Dendritic cell treated with granulocyte-macrophage colony-stimulating factor and Interleukin-4, amounts not matched to agents 40 ng/mL and 50 ng/mL, for 4 days (primary cell): ENCODE measurements around the gene FDX2.

Experiments used
- H3K27ac Mint-ChIP-seq: one replicate; pipeline ENCODE4 v1.8.0; 2022; ENCODE audit warnings: mild to moderate bottlenecking, mixed read lengths
- H3K27me3 Mint-ChIP-seq: one replicate; pipeline ENCODE4 v1.8.0; 2022; ENCODE audit warnings: mild to moderate bottlenecking, mixed read lengths
- H3K36me3 Mint-ChIP-seq: one replicate; pipeline ENCODE4 v1.8.0; 2022; ENCODE audit warnings: low read depth, mixed read lengths
- H3K4me1 Mint-ChIP-seq: one replicate; pipeline ENCODE4 v1.8.0; 2022; ENCODE audit warnings: low read depth, mixed read lengths
- H3K4me3 Mint-ChIP-seq: one replicate; pipeline ENCODE4 v1.8.0; 2022; ENCODE audit warnings: mild to moderate bottlenecking, moderate library complexity, mixed read lengths
- H3K9me3 Mint-ChIP-seq: one replicate; pipeline ENCODE4 v1.8.0; 2022; ENCODE audit warnings: mixed read lengths
- intact Hi-C: fragments of 100-400 bp; cut with micrococcal nuclease; formaldehyde crosslinking; loops from one replicate; pipeline ENCODE4 v1.15.0; 2022

FDX2 gene

GRCh38 chr19:10271543-10272086, 44.2 kb downstream of the FDX2 start:
- intact Hi-C loops = no loop called here
- Mint-ChIP-seq H3K36me3 (peaks cover 64% of the 10 kb centered on the region), H3K4me3 (peak overlapping the region; percentile 94), H3K9me3 (no peaks in the 10 kb centered on the region), H3K4me1 (peaks cover 59% of the 10 kb centered on the region), H3K27ac (peak overlapping the region; percentile 98), H3K27me3 (no peaks in the 10 kb centered on the region)

- H3K27me3 Mint-ChIP-seq = no peaks in the 10 kb centered on the region
- peaks cover 58% of the 10 kb centered on the region for H3K4me1 Mint-ChIP-seq
- H3K9me3 Mint-ChIP-seq = no peaks in the 10 kb centered on the region
- peak within 1 kb of the TSS; percentile 98 for H3K27ac Mint-ChIP-seq
- intact Hi-C loops = no loop called here
- H3K4me3 Mint-ChIP-seq = peak within 1 kb of the TSS; percentile 94
- H3K36me3 Mint-ChIP-seq = peaks cover 56% of the 10 kb centered on the region
Observed at GRCh38 chr19:10270616-10271394, 45.0 kb downstream of the FDX2 start, which contains the start of gene ICAM1. Gene ICAM1, plus strand, starts transcription at chr19:10271120. Its CDS starts 40 bp downstream, at chr19:10271160.

GRCh38 chr19:10270180-10270615, 45.6 kb downstream of the FDX2 start:
- intact Hi-C loops = no loop called here
- Mint-ChIP-seq H3K4me3 (peak overlapping the region; percentile 94), H3K36me3 (peaks cover 50% of the 10 kb centered on the region), H3K4me1 (peaks cover 60% of the 10 kb centered on the region), H3K27me3 (no peaks in the 10 kb centered on the region), H3K27ac (peak overlapping the region; percentile 98), H3K9me3 (no peaks in the 10 kb centered on the region)

GRCh38 chr19:10269333-10270179, 46.3 kb downstream of the FDX2 start:
- Mint-ChIP-seq H3K4me1 (peaks cover 56% of the 10 kb centered on the region), H3K36me3 (peaks cover 44% of the 10 kb centered on the region), H3K4me3 (peak overlapping the region; percentile 94), H3K27me3 (no peaks in the 10 kb centered on the region), H3K9me3 (no peaks in the 10 kb centered on the region), H3K27ac (peak overlapping the region; percentile 98)
- intact Hi-C loops = loop anchor here (1.0 kb wide), 1 partner anchor 120 kb away; no protein-coding TSS in a partner anchor

GRCh38 chr19:10268071-10268470, 47.7 kb downstream of the FDX2 start:
- peak overlapping the region; percentile 58 for H3K4me3 Mint-ChIP-seq
- H3K27ac Mint-ChIP-seq = peak overlapping the region; percentile 98
- no peaks in the 10 kb centered on the region for H3K9me3 Mint-ChIP-seq
- H3K4me1 Mint-ChIP-seq = peaks cover 46% of the 10 kb centered on the region
- peaks cover 29% of the 10 kb centered on the region for H3K36me3 Mint-ChIP-seq
- no peaks in the 10 kb centered on the region for H3K27me3 Mint-ChIP-seq
- intact Hi-C loops = no loop called here

GRCh38 chr19:10266706-10267105, 49.1 kb downstream of the FDX2 start:
- intact Hi-C loops = no loop called here
- Mint-ChIP-seq H3K36me3 (peaks cover 15% of the 10 kb centered on the region), H3K27me3 (no peaks in the 10 kb centered on the region), H3K4me1 (peaks cover 45% of the 10 kb centered on the region), H3K4me3 (no peak overlapping the region), H3K9me3 (no peaks in the 10 kb centered on the region), H3K27ac (peak overlapping the region; percentile 98)

- intact Hi-C loops = no loop called here
- peaks cover 1% of the 10 kb centered on the region for H3K27me3 Mint-ChIP-seq
- H3K9me3 Mint-ChIP-seq = no peaks in the 10 kb centered on the region
- no peak overlapping the region for H3K27ac Mint-ChIP-seq
- peaks cover 56% of the 10 kb centered on the region for H3K4me1 Mint-ChIP-seq
- H3K4me3 Mint-ChIP-seq = no peak overlapping the region
- H3K36me3 Mint-ChIP-seq = peaks cover 26% of the 10 kb centered on the region
Observed at GRCh38 chr19:10262771-10263170, 53.0 kb downstream of the FDX2 start.

GRCh38 chr19:10260141-10260584, 55.7 kb downstream of the FDX2 start:
- intact Hi-C loops = no loop called here
- Mint-ChIP-seq H3K4me3 (no peak overlapping the region), H3K27me3 (peaks cover 1% of the 10 kb centered on the region), H3K4me1 (peaks cover 45% of the 10 kb centered on the region), H3K36me3 (peaks cover 52% of the 10 kb centered on the region), H3K27ac (no peak overlapping the region), H3K9me3 (no peaks in the 10 kb centered on the region)
